NCI-H1694 (cell line): ENCODE measurements around the gene CYTH3.
A peak's percentile ranks its signal among the peaks of the same experiment; 100 is the strongest.

Experiments
- DNase-seq: peaks from one replicate; lab custom pipeline; 2025; lab: John Stamatoyannopoulos, UW

CYTH3 gene

DNA sequence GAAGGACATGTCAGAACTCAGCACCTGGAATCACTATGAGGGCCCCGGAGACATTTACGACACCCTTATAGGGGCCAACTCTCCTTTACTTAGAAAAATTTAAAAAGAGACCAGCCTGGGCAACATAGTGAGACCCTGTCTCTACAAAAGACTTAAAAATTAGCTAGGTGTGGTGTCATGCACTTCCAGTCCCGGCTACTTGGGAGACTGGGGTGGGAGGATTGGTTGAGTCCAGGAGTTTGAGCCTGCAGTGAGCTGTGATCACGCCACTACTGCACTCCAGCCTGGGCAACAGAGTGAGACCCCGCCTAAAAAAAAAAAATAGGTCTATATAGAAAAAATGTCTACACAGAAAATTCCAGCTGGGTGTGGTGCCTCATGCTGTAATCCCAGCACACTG lies 7.5 kb upstream of the CYTH3 start:
- no peak for DNase-seq

DNA sequence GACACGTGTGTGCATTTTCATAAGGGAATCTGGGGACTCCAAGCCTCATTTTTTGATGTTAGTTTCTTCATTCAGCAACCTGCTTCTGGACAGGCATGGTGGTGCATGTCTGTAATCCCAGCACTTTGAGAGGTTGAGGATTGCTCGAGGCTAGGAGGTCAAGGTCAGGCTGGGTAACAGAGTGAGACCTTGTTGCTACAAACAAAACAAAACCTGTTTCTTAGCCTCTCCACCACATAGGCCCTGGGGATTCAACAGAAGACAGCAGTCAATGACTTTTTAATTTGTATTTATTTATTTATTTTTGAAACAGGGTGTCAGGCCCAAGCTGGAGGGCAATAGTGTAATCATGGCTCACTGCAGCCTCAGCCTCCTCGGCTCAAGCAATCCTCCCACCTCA lies 6.9 kb upstream of the CYTH3 start:
- DNase-seq, result no peak

DNA sequence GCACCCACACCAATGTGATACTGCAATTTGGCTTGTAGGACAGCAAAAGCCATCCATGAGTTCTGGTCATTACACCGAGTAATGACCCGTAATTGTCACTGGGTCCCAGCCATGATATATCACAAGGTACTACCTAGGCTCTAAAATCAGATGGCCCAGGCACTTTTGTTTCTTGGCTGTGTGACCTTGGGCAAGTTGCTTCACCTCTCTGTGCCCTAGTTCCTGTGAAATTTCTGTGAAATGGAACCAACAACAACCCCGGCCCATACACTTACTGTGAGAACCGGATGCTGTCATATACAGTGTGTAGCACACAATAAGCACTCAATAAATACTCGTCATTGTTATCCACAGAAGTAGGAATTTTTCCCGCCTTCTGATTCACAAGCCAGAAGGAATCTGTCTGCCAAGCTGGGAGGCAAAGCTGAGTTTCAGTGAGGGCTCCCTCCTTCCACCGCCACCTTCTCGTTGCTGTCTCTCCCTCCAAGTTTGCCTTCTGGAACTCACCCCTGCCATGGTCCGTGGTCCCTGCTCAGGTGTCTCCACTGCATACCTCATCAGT lies 6.4 kb upstream of the CYTH3 start:
- no peak for DNase-seq

DNA sequence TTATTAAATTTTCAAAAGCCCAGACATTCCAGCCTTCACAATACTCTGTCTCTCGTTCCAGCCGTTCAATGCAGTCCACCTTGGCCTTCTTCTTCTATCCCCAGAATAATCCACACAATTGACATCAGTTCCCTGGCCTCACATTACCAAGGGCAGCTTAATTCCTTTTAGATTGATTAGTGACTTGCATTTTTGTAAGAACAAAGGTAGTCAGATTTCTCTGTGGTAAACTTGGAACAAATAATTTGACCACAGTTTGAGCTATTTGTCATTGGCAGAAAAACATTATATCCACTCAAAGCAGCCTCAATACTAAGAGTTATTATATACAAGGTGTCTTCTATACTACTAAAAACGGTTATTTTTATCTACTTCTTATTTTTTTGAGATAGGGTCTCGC lies 5.1 kb upstream of the CYTH3 start:
- no peak for DNase-seq

DNA sequence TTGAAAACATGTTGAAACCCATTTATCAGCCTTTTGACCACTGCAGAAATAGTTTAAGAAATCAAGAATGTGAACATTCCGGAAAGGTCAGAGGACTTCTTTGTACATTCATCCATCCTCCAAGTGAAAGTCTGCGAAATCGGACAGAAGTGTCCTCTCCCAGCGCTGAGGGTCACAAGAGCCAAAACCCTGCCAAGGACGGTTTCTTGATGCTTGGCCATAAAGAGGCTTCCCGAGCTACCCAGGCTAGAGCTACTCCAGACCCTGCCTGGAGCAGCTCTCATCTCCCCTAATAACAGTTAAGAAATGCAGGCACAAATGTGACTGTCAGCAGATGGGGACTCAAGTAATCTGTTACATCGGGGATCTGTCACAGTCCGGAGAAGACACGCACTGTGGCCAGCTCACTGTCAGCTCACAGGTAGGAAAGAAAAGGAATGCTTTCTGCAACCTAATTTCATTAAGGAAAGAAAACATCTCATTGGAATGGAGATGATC lies 4.5 kb upstream of the CYTH3 start:
- no peak for DNase-seq

DNA sequence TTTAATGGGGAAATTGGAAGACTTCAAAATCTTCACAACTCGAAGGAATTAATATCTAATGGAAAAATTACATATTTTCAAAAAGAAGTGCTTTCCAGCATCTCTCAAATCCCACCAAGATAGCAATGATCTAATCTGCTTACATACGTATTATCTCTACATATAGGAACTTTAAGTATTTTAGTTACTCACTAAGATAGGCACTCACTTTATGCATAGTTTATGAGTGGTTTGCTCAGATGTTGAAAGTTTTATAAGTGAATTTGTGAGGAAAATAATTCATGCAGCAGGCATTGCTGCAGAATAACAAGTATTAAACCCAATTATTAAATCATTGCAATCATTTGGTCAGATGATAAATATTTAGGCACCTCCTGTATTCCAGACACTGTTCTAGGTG lies 2.3 kb upstream of the CYTH3 start:
- no peak for DNase-seq

DNA sequence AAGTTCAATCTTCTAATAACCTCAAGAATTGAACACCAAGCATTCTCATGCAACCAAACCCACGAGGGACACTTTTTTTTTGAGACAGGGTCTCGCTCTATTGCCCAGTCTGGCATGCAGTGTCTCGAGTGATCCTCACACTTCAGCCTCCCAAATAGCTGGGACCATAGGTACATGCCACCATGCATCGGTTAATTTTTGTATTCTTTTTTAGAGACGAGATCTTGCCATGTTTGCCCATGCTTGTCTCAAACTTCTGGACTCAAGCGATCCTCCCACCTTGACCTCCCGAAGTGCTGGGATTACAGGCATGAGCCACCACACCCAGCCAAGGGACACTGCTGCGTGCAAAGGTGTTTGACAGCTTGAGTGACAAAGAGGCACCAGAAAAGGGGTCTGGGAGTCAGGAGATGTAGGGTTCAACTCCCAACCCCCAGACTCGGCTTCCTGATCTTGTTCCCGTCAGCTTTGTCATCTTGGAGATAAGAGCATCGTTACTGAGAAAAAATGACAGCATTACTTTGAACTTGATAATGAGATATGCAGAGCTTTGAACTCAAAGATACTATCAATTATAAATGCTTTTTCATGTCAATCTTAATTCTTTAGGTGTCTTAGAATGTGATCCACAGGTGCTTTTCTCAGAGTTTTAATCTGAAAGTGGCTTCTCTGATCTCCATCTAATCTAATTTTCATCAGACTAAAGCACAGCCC lies 1.6 kb upstream of the CYTH3 start:
- DNase-seq, result no peak

DNA sequence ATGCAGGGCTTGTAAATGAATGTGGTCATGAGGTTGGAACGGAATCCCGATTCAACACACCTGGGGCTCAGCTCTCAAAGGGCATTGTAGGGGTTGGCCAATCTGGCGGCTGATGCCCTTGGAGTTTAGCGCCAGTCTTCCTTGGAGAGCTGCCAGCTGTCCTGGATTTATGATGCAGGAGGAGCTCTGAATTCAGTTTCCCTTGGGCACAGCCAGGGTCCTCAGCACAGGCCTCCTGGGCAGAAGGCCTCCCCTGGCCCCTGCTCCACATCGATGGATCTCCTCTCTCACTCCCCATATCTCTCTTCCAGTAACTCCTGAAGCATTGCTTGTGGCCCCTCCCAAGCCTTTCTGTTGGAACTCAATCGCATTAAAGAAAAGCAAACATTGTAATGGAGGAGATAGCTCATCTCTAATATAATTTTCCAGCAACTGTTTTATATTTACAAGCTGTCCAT lies 985 bp upstream of the CYTH3 start:
- DNase-seq, result no peak

DNA sequence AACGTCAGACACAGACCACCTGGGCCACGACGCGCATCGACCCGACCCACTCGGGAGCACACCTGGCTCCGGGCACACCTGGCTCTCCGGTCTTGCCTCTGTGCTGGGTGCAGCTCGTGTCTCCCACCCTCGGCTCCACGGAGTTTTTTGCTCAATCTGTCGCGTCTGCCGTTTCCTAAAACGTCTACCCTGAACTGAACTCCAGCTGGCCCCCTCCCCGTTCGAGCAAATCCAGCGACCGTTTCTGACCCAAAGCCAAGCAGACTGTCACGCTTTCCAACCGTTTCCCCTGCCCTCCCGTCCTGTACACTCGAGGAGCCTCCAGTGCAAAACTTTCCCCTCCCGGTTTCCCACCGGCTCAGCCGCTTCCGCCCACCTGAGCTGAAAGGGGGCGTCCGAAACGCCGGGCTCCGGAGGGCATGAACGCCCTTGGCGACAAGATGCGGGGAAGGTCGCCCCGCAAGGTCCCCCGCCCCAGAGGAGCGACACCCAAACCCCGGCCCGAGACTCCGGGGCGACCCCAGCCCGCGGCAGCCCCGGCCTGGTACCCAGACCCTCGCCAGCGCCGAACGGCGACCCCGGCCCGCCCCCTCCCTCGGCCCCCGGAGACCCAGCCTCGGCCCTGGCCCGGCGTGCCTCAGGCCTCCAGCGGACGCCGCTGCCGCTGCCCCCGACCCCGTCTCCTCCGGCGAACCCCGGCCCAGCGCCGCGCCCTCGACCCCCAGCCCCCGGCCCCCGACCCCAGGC lies 557 bp downstream of the CYTH3 start:
- no peak for DNase-seq

DNA sequence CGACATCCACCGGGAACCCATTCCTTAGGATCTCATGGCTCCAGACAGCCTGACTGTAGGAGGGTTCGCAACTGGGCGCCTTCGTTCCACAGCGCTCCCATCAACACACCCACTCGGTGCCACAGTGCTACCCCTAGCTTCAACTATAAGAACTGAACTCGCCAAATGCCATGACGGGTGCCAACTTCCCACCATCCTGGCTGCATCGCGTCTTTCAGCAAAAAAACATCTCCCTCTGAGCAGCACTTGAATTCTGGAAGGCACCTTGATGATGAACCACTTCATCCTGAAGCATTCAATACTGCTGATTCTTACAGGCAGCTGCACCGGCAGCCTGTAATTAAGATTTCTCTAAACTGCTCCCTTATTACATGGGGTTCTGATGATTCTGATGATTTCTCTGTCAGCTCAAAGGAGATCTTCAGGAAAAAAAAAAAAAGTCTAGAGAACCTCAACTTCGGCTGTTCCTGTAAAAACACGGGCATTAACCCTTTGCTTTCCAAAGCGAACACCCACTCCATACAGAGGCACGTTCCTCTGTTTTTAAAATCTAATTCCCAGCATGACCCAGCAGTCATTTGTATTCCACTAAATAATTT lies 1.3 kb downstream of the CYTH3 start:
- DNase-seq, result peak; percentile 34

DNA sequence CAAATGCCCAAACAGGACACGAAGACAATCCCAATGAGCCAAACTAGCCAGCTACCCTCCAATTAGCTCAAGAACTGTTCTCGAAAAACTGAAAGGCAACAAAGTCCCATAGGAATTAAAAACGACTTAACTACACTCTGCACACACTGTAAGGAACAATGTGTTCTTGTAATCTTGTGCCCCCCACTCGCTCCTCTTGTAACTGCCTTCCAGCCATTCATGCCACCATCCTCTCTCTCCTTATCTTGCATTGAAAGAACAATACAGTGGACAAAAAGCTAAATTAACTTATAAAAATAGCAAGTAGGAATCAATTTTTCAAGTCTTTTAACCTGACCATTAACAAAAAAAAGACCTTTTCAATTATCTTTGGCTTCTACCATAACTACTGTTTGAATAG lies 2.9 kb downstream of the CYTH3 start:
- no peak for DNase-seq

DNA sequence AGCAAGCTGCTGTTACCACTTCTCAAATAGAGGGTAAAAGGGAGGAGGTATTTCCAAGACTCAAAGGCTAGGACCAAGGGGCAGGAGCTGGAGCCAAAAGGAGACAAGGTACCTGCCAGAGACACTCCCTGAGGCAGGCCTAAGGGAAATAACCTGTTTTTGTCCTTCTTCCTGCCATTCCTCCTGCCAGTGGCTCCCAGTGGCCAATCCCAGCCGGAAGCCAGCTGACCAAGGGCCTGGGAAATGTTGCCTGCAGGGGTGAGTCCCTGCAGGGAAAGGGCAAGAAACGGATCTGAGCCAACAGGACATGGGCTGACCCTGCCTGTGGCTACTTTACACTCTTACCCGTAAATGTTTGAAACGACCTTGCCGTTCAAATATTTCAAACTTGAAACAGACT lies 3.5 kb downstream of the CYTH3 start:
- DNase-seq, result no peak

DNA sequence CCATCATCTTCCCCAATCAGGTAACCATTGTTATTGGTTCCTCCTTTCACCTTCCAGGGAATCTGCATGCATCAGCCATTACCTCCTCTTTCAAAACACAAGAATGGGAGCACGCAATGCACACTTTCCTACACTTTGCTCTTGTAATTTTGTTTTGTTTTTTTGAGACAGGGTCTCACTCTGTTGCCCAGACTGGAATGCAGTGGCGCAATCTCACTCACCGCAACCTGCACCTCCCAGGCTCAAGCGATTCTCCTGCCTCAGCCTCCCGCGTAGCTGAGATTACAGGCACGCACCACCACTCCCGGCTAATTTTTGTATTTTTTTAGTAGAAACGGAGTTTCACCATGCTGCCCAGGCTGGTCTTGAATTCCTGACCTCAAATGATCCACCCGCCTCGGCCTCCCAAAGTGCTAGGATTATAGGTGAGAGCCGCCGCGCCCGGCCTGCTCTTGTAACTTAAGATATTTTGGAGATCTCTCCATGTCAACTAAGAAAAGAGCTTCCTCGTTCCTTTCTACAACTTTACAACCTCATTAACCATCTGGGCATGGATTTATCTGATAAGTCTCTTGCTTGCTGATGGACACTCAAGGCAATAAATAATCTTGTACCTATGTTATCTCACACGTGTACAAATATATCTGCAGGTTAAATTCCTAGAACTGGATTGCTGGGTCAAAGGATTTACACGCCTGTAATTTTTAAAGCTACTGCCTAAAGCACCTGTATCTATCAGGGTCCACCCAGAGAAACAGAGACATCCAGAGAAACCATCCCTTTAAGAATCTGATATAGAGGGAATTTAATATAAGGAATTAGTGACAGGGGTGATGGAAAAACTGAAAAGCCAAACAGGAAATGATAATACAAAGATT lies 4.2 kb downstream of the CYTH3 start:
- no peak for DNase-seq

DNA sequence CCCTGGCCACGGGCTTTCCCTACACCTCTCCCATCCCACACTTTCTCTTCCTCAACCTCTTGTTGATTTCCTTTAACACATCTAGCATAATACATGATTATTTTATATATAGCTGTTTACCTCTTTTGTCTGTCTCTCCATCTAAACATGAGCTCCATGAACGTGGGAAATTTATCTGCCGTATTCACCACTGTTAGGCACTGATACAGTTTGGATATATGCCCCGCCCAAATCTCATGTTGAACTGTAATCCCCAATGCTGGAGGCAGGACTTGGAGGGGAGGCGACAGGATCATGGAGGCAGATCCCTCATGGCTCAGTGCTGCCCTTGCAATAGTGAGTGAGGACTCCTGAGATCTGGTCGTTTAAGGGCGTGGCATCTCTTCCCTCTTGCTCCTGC lies 5.7 kb downstream of the CYTH3 start:
- DNase-seq, result no peak

DNA sequence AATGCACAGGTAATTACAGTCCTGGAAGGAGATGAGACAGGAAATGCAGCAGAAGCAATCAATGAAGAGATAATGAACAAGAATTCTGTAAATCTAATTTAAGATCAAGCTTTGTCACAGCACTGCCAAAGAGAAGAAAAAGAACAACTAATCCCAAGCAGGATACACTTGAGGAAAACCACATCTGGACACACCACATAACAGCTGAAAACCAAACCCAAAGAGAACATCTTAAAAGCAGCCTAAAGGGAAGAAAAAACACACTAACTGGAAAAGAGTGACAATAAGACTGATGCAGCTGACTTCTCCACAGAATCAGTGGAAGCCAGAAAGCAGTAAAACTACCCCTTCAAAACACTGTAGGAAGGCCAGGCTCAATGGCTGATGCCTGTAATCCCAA lies 10.2 kb downstream of the CYTH3 start:
- DNase-seq, result no peak

DNA sequence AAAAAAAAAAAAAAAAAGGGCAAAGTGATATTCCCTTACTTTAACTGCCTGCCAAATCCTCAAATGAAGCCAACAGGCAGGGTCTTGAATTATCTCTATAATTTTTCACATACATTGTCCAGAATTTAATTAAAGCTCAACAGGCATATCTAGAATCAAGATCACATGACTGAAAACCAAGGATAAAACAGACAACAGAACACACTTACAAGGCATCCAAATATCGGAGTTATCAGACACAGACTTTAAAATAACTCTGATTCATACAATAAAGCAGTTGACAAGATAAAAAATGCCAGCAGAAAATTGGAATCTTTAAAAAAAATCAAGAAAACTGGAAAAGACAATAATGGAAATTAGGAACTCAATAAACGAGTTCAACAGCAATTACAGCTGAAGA lies 10.7 kb downstream of the CYTH3 start:
- DNase-seq, result no peak

DNA sequence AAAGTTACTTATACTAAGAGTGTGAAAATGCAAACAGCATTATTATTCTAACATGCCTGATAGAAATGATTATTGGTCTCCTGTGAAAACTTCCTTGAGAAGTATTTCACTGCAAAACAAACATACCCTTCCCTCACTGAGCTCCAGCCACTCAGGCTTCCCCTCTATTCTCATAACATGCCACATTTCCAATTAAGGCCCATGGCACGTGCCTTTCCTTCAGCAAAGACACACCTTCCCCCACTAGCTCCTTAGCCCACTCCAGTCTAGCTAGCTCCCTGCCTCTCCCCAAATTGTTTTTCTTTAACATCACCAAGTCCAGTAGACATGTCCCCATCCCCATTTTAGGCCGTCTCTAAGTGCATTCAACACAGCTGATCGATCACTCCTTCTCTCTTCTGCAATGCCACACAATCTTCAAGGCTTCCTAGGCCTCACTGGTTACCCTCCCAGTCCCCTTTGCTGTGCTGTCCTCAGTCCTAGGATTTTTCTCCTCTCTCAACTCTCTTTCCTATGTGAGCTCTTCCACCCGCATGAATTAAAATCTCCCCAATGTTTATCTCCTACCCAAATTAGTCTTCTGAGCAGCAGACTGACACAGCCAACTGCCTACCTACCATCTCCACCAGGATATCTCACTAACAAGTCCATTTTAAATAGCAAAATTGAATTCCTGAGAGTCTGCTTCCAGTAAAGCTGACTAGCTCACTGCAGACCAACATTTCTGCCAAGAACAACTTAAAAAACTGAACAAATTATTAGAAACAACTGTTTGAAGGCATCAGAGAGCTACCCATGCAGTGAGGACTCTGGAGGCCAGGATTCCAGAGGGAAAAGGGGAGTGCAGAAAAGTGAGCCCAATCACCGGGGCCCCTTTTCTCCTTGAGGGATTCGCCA lies 11.9 kb downstream of the CYTH3 start:
- DNase-seq, result no peak

DNA sequence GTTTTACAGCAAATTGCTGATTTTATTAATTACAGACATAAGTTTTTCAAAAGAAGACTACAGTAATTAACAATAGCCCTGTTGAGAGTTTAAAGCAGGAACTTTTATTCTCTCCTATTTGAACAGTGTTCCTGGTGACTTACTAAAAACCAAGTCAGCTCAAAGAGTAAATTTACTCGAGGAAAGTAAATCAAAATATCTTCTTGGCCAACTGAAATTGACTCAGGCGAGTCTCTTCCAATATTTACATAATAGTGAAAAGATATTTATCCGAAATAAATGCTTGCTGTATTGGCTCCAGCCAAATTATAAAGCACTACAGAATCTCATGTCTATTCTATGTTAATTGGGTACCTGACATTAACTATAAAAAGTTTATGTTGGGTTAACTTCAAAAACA lies 13.2 kb downstream of the CYTH3 start:
- DNase-seq, result no peak

DNA sequence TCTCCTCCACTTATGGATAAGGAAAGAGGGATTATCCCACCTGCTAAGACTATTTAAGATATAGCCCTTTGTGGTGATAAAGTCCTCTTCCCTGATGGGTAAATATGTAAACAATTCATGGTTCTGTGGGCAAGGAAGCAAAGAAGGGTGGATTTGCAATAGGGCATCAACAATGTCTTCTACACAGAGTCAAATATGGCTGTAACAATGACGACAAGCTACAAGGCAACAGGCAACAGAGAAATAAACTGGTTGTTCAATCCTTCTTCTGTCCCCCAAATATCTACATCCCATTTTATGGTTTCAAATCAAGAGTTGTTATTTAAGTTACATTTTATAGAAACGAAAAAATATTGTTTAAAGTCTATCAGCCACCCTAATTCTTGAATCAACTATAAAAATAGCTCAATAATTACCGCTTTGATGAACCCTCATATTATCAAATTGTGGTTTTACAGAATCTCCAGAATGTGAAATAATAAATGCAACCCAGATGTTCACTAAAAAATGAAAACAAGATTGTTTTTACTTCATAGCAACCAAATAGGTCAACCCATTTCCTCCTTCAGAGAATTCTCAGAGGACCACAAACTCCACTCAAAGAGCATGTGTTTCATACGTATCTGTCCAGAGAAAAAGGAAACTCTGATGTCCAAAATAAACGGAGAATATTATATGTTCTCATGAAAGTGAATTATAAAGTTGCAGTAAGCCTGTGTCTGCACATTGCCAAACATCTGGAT lies 13.8 kb downstream of the CYTH3 start:
- no peak for DNase-seq

DNA sequence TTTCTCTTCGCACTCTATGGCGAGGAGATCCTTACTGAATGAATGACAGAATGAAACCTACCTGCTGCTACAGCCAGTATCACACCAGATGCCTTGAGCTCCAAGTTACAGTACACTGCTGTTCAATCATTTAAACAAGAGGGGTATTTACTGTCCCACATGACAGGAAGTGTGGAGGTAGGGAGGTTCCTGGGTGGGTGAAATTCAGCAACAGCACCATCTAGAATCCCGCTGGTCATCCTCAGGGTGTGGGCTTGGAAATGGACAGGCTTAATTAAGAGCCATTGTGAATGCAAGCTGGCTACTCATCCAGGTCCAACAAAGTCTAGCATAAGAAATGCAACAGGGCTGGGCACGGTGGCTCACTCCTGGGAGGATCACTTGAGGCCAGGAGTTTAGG lies 14.7 kb downstream of the CYTH3 start:
- no peak for DNase-seq
